Activated B cell treated with CpG ODN at 0.5 μM for 24 hours (primary cell): Measurements from ENCODE around the gene ABHD18. TPM values are rescaled to one million over a fixed set of nuclear protein-coding genes. Genes with fewer than 3 reads are reported as not detected.
"Not testable (repeated sequence)": the region's sequence is repeated elsewhere in the genome, so short reads cannot be mapped to it uniquely, and the experiment has no call there.

Source experiments
- ATAC-seq: fragments of 200-7000 bp; cut with Tn5 transposase; one replicate; pipeline ENCODE4 v1.10.0; 2021; ENCODE audit warnings: low read depth, mild to moderate bottlenecking, moderate library complexity
- CTCF ChIA-PET: fragments of 350-600 bp; sonication (Branson Sonifier 250); formaldehyde crosslinking; loops from one replicate; lab custom pipeline; 2021; ENCODE audit warnings: antibody characterized with exemption; lab: Charles Lee
- POLR2A ChIA-PET: fragments of 350-600 bp; sonication (Branson Sonifier 250); formaldehyde crosslinking; loops from one replicate; lab custom pipeline; 2021; ENCODE audit warnings: antibody characterized with exemption; lab: Charles Lee
- DNase-seq: peaks from one replicate; pipeline ENCODE4 v3.0.0; 2022
- H3K27ac Mint-ChIP-seq: one replicate; pipeline ENCODE4 v1.8.0; 2020; ENCODE audit warnings: mixed read lengths
- H3K27me3 Mint-ChIP-seq: one replicate; pipeline ENCODE4 v1.8.0; 2021; ENCODE audit warnings: mixed read lengths
- H3K36me3 Mint-ChIP-seq: one replicate; pipeline ENCODE4 v1.8.0; 2021; ENCODE audit warnings: low read depth, mixed read lengths
- H3K4me1 Mint-ChIP-seq: one replicate; pipeline ENCODE4 v1.8.0; 2021; ENCODE audit warnings: mixed read lengths
- H3K4me3 Mint-ChIP-seq: one replicate; pipeline ENCODE4 v1.8.0; 2020; ENCODE audit warnings: mild to moderate bottlenecking, mixed read lengths
- H3K9me3 Mint-ChIP-seq: one replicate; pipeline ENCODE4 v1.8.0; 2020; ENCODE audit warnings: mixed read lengths
- CTCF ChIP-seq: fragments of 200-600 bp; IDR thresholded peaks from one replicate; pipeline ENCODE4 v1.8.0; 2022; ENCODE audit warnings: antibody characterized with exemption, mild to moderate bottlenecking
- intact Hi-C: fragments of 100-400 bp; cut with micrococcal nuclease; formaldehyde crosslinking; loops from one replicate; pipeline ENCODE4 v1.15.1; 2024
- total RNA-seq: library from RNA; stranded (reverse); gene quantifications from 2 replicates; pipeline ENCODE4 v1.2.3, GENCODE V29; 2022

ABHD18 gene
- 12.8 and 13.9 TPM in 2 replicates for total RNA-seq

GRCh38 chr4:127965062-127965802 is at the start of gene ABHD18, which contains the start of gene MFSD8:
Gene ABHD18 (plus strand): TSS chr4:127965406. CDS start chr4:127982956, 17,550 bp downstream.
Gene MFSD8 (minus strand): TSS chr4:127965173. CDS start chr4:127965133, 40 bp downstream.
- Mint-ChIP-seq H3K27me3 (no peaks in the 10 kb centered on the region), H3K4me1 (peaks cover 34% of the 10 kb centered on the region), H3K36me3 (peaks cover 24% of the 10 kb centered on the region), H3K9me3 (no peaks in the 10 kb centered on the region), H3K27ac (peak within 1 kb of the TSS; percentile 96), H3K4me3 (peak within 1 kb of the TSS; percentile 98)
- TF ChIP-seq CTCF, result no peak
- DNase-seq (peak; percentile 96), ATAC-seq (peak; percentile 96)
- intact Hi-C loops, result loop anchor here (1.0 to 5.0 kb wide), 7 partner anchors 32 to 1128 kb away; partner anchors contain the start of genes HSPA4L, LARP1B, PLK4 and SCLT1
- POLR2A ChIA-PET, result interaction anchor here (0.5 to 2.3 kb wide), 18 partner anchors 8 to 1131 kb away, joined by 3 to 69 read pairs (median 4); partner anchors contain the start of genes C4orf33, HSPA4L, LARP1B and PGRMC2
- CTCF ChIA-PET, result interaction anchor here (0.6 to 1.7 kb wide), 5 partner anchors 32 to 1044 kb away, joined by 3 to 9 read pairs (median 5); partner anchors contain the start of gene LARP1B

- ChIA-PET POLR2A (no interaction called here), CTCF (no interaction called here)
- no peak overlapping the region for H3K4me3 Mint-ChIP-seq
- no peak for TF ChIP-seq CTCF
- no peaks in the 10 kb centered on the region for H3K9me3 Mint-ChIP-seq
- H3K4me1 Mint-ChIP-seq, result no peaks in the 10 kb centered on the region
- peaks cover 32% of the 10 kb centered on the region for H3K36me3 Mint-ChIP-seq
- H3K27ac Mint-ChIP-seq, result no peak overlapping the region
- H3K27me3 Mint-ChIP-seq, result no peaks in the 10 kb centered on the region
- no peak for DNase-seq
- intact Hi-C loops, result no loop called here
- ATAC-seq, result no peak
Observed at GRCh38 chr4:127916512-127916911, 48.7 kb upstream of the ABHD18 start.

DNA sequence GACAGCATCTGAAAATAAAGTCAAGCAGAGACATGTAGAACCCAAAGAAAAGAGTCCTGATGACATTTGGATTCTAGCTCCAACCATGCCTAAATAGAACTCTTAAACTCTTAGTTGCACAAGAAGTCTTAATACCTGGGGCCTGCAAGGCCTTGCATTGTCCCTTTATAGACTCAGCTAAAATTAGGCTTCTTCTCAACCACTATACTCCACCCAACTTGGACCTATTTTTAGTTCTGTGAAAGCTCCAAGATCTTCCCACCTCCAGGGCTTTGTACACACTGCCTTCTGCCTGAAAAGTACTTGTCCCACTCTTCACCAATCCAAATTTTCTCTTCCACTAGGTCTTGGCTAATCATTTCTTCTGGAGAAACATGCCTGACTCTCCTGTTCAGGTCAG is 48.1 kb upstream of the ABHD18 start:
- Mint-ChIP-seq H3K4me3 (no peak overlapping the region), H3K27ac (no peak overlapping the region), H3K4me1 (no peaks in the 10 kb centered on the region), H3K9me3 (no peaks in the 10 kb centered on the region), H3K36me3 (peaks cover 37% of the 10 kb centered on the region), H3K27me3 (no peaks in the 10 kb centered on the region)
- DNase-seq (no peak), ATAC-seq (no peak)
- intact Hi-C loops, result no loop called here
- POLR2A ChIA-PET, result no interaction called here
- no peak for TF ChIP-seq CTCF
- CTCF ChIA-PET, result no interaction called here

GRCh38 chr4:127920521-127920920 is 44.7 kb upstream of the ABHD18 start:
- Mint-ChIP-seq H3K36me3 (peaks cover 60% of the 10 kb centered on the region), H3K4me1 (no peaks in the 10 kb centered on the region), H3K27me3 (no peaks in the 10 kb centered on the region), H3K27ac (no peak overlapping the region), H3K4me3 (no peak overlapping the region), H3K9me3 (no peaks in the 10 kb centered on the region)
- ChIA-PET POLR2A (no interaction called here), CTCF (no interaction called here)
- intact Hi-C loops, result no loop called here
- no peak for ATAC-seq
- no peak for TF ChIP-seq CTCF
- DNase-seq, result no peak

DNA sequence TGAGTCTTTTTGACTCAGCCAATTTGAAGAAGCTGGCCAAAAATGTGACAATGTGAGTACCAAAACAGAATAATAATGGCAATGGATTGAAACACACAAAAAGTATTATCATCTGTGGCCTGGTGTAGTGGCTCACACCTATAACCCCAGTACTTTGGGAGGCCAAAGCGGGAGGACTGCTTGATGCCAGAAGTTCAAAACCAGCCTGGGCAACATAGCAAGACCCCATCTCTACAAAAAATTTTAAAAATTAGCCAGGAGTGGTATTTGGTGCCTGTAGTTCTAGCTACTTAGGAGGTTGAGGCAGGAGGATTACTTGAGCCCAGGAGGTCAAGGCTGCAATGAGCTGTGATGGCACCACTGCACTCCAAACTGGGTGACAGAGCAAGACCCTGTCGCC is 43.0 kb upstream of the ABHD18 start:
- DNase-seq (no peak), ATAC-seq (no peak)
- Mint-ChIP-seq H3K4me1 (no peaks in the 10 kb centered on the region), H3K36me3 (peaks cover 68% of the 10 kb centered on the region), H3K27ac (no peak overlapping the region), H3K27me3 (no peaks in the 10 kb centered on the region), H3K4me3 (no peak overlapping the region), H3K9me3 (peaks cover 2% of the 10 kb centered on the region)
- ChIA-PET CTCF (no interaction called here), POLR2A (no interaction called here)
- intact Hi-C loops, result no loop called here
- no peak for TF ChIP-seq CTCF

DNA sequence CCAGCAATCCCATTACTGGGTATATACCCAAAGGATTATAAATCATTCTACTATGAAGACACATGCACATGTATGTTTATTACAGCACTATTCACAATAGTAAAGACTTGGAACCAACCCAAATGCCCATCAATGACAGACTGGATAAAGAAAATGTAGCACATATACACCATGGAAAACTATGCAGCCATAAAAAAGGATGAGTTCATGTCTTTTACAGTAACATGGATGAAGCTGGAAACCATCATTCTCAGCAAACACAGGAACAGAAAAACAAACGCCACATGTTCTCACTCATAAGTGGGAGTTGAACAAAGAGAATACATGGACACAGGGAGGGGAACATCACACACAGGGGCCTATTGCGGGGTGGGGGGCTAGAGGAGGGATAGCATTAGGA is 39.5 kb upstream of the ABHD18 start:
- CTCF ChIA-PET, POLR2A ChIA-PET: not testable (repeated sequence)

More for the DNA sequence above, 39.5 kb upstream of the ABHD18 start:
- ATAC-seq, H3K27me3 Mint-ChIP-seq, H3K4me1 Mint-ChIP-seq, DNase-seq, H3K9me3 Mint-ChIP-seq, H3K27ac Mint-ChIP-seq, intact Hi-C loops, H3K4me3 Mint-ChIP-seq: not testable (repeated sequence)
- peaks cover 67% of the 10 kb centered on the region for H3K36me3 Mint-ChIP-seq
